GM19395 (cell line): ENCODE results near the gene MINDY4B.
A peak's percentile ranks its signal among the peaks of the same experiment; 100 is the strongest.

Experiments used
- ATAC-seq: cut with Tn5 transposase; IDR thresholded peaks from one replicate; pipeline ENCODE4 v1.9.1; 2021; ENCODE audit warnings: mild to moderate bottlenecking, moderate library complexity; ENCODE audit not compliant: unreplicated experiment

Gene MINDY4B

GRCh38 chr3:150848864-150849263 lies 56.4 kb downstream of the MINDY4B start:
- no peak for ATAC-seq

GRCh38 chr3:150847433-150847832 lies 57.8 kb downstream of the MINDY4B start:
- no peak for ATAC-seq

- ATAC-seq: no peak
Measured at GRCh38 chr3:150844484-150844883, 60.8 kb downstream of the MINDY4B start.

- ATAC-seq: no peak
Measured at GRCh38 chr3:150843241-150843640, 62.0 kb downstream of the MINDY4B start.

- ATAC-seq: no peak
Measured at GRCh38 chr3:150840802-150841515, 64.3 kb downstream of the MINDY4B start.

GRCh38 chr3:150830745-150831144 lies 74.5 kb downstream of the MINDY4B start:
- ATAC-seq: no peak

GRCh38 chr3:150830094-150830681 lies 75.1 kb downstream of the MINDY4B start:
- ATAC-seq: peak; percentile 65

- ATAC-seq: no peak
Measured at GRCh38 chr3:150829408-150829807, 75.8 kb downstream of the MINDY4B start.

GRCh38 chr3:150828997-150829396 lies 76.2 kb downstream of the MINDY4B start:
- no peak for ATAC-seq

GRCh38 chr3:150828261-150828660 lies 77.0 kb downstream of the MINDY4B start:
- ATAC-seq: no peak

GRCh38 chr3:150826466-150827282 lies 78.6 kb downstream of the MINDY4B start:
- no peak for ATAC-seq

- no peak for ATAC-seq
Measured at GRCh38 chr3:150825916-150826377, 79.3 kb downstream of the MINDY4B start.

- ATAC-seq: no peak
Measured at GRCh38 chr3:150825192-150825915, 79.9 kb downstream of the MINDY4B start.

GRCh38 chr3:150823277-150823676 lies 82.0 kb downstream of the MINDY4B start:
- no peak for ATAC-seq

GRCh38 chr3:150822636-150823035 lies 82.6 kb downstream of the MINDY4B start:
- ATAC-seq: no peak
